ENCODE data around the gene SNX5.

SNX5 gene

DNA sequence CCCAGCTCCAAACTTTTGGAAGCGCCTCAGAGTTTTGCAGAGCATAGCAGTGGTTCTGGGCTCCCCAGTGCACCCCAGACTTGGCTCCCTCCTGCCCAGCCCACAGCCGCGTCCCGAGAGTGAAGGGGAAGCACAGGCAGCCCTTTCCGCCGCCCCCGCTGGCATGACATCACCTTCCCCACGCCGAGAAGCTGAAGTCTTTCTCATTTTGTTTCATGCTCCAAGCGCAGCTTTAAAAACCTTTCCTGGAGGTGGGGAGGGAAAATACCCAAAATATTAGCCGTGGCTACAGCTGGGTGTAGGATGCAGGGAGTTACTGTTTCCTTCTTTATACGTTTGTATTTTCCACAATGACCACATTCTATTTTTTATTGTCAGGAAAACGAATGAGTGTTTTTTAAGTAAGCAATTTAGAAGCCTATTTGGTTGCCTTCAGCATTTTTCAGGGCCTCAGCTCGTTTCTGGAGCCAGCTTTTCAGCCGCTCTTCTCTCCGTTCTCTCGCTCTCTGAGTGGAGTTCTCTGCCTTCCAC, 72.9 kb downstream of the SNX5 start:
- H3K9ac ChIP-seq (ENCODE audit: low read depth, low read length) = no peak overlapping the region
- no peaks in the 10 kb centered on the region for H3K79me2 ChIP-seq (ENCODE audit: insufficient read depth, low read length)
- DNase-seq (no peak), ATAC-seq (ENCODE audit: insufficient read depth, low read depth) (no peak)
- no peak overlapping the region for H3K4me2 ChIP-seq (ENCODE audit: insufficient read depth, low read length)
- H2AFZ ChIP-seq (ENCODE audit: low read depth, low read length) = no peak overlapping the region
- no peaks in the 10 kb centered on the region for H3K9me3 ChIP-seq (ENCODE audit: insufficient read depth, low read length, severe bottlenecking)
- no peaks in the 10 kb centered on the region; the same call in none of the 2 replicates for H4K20me1 ChIP-seq (ENCODE audit: insufficient read depth, low read length)
- no peak overlapping the region for H3K4me3 ChIP-seq (ENCODE audit: low read depth in 1 of 2, low read length in 2 of 2)
- no peaks in the 10 kb centered on the region for H3K36me3 ChIP-seq (ENCODE audit: insufficient read depth, low read length)
- H3K27me3 ChIP-seq (ENCODE audit: insufficient read depth, low read length, poor library complexity) = peaks cover 3% of the 10 kb centered on the region
- TF ChIP-seq CTCF (IDR thresholded peaks at IDR 0.05; ENCODE audit: borderline replicate concordance, extremely low read depth, low read length, poor library complexity, severe bottlenecking) = no peak
- no peak for TF ChIP-seq EZH2 (IDR thresholded peaks at IDR 0.05; ENCODE audit: borderline replicate concordance, low read depth, low read length, severe bottlenecking)
- H3K27ac ChIP-seq (ENCODE audit: low read length) = no peak overlapping the region
- H3K4me1 ChIP-seq (ENCODE audit: insufficient read depth, low read length) = no peaks in the 10 kb centered on the region

DNA sequence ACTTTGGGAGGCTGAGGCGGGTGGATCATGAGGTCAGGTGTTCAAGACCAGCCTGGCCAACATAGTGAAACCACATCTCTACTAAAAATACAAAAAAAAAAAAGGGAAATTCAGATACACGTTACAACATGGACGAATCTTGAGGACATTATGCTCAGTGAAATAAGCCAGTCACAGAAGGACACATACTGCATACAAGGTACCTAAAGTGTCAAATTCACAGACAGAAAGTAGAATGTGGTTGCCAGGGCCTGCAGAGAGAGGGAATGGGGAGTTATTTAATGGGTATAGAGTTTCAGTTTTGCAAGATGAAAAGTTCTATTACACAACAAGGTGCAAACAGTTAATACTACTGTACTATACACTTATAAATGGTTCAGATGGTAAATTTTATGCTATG, 75.1 kb downstream of the SNX5 start:
- H3K27ac ChIP-seq (ENCODE audit: low read length) = no peak overlapping the region
- H3K4me1 ChIP-seq (ENCODE audit: insufficient read depth, low read length) = no peaks in the 10 kb centered on the region
- no peaks in the 10 kb centered on the region for H3K36me3 ChIP-seq (ENCODE audit: insufficient read depth, low read length)
- H4K20me1 ChIP-seq (ENCODE audit: insufficient read depth, low read length) = no peaks in the 10 kb centered on the region; the same call in 1 of the 2 replicates
- no peak overlapping the region for H2AFZ ChIP-seq (ENCODE audit: low read depth, low read length)
- TF ChIP-seq EZH2 (IDR thresholded peaks at IDR 0.05; ENCODE audit: borderline replicate concordance, low read depth, low read length, severe bottlenecking) (no peak), CTCF (IDR thresholded peaks at IDR 0.05; ENCODE audit: borderline replicate concordance, extremely low read depth, low read length, poor library complexity, severe bottlenecking) (no peak)
- no peaks in the 10 kb centered on the region for H3K79me2 ChIP-seq (ENCODE audit: insufficient read depth, low read length)
- no peak overlapping the region for H3K9ac ChIP-seq (ENCODE audit: low read depth, low read length)
- DNase-seq (no peak), ATAC-seq (ENCODE audit: insufficient read depth, low read depth) (no peak)
- H3K27me3 ChIP-seq (ENCODE audit: insufficient read depth, low read length, poor library complexity) = peaks cover 3% of the 10 kb centered on the region
- no peaks in the 10 kb centered on the region for H3K9me3 ChIP-seq (ENCODE audit: insufficient read depth, low read length, severe bottlenecking)
- no peak overlapping the region for H3K4me2 ChIP-seq (ENCODE audit: insufficient read depth, low read length)
- H3K4me3 ChIP-seq (ENCODE audit: low read depth in 1 of 2, low read length in 2 of 2) = no peak overlapping the region

- H3K9me3 ChIP-seq (ENCODE audit: insufficient read depth, low read length, severe bottlenecking) = no peaks in the 10 kb centered on the region
- H3K4me3 ChIP-seq (ENCODE audit: low read depth in 1 of 2, low read length in 2 of 2) = no peak overlapping the region
- no peaks in the 10 kb centered on the region for H3K4me1 ChIP-seq (ENCODE audit: insufficient read depth, low read length)
- no peaks in the 10 kb centered on the region; the same call in 1 of the 2 replicates for H4K20me1 ChIP-seq (ENCODE audit: insufficient read depth, low read length)
- H3K9ac ChIP-seq (ENCODE audit: low read depth, low read length) = no peak overlapping the region
- no peak overlapping the region for H3K4me2 ChIP-seq (ENCODE audit: insufficient read depth, low read length)
- no peak overlapping the region for H3K27ac ChIP-seq (ENCODE audit: low read length)
- no peak for ATAC-seq (ENCODE audit: insufficient read depth, low read depth)
- H3K27me3 ChIP-seq (ENCODE audit: insufficient read depth, low read length, poor library complexity) = peaks cover 3% of the 10 kb centered on the region
- H3K36me3 ChIP-seq (ENCODE audit: insufficient read depth, low read length) = no peaks in the 10 kb centered on the region
- DNase-seq = no peak
- no peaks in the 10 kb centered on the region for H3K79me2 ChIP-seq (ENCODE audit: insufficient read depth, low read length)
- TF ChIP-seq CTCF (IDR thresholded peaks at IDR 0.05; ENCODE audit: borderline replicate concordance, extremely low read depth, low read length, poor library complexity, severe bottlenecking) (no peak), EZH2 (IDR thresholded peaks at IDR 0.05; ENCODE audit: borderline replicate concordance, low read depth, low read length, severe bottlenecking) (no peak)
- H2AFZ ChIP-seq (ENCODE audit: low read depth, low read length) = no peak overlapping the region
Observed at GRCh38 chr20:17892189-17892938, 76.2 kb downstream of the SNX5 start.

Data from DND-41 (cell line).